Daoy (cell line): ENCODE data around the gene KDM4F. TPM values are rescaled to one million over a fixed set of nuclear protein-coding genes. Genes with fewer than 3 reads are reported as not detected.
A peak's percentile ranks its signal among the peaks of the same experiment; 100 is the strongest.

Experiments
- DNase-seq: peaks from one replicate; pipeline ENCODE4 v3.0.0-alpha.2; 2015; ENCODE audit warnings: low read depth
- total RNA-seq: library from RNA; depleted of rRNA; stranded (reverse); fragments of >200 nt; shearing (Covaris generic); gene quantifications from 2 replicates; pipeline ENCODE4 v1.2.3, GENCODE V29; 2014

KDM4F gene
- total RNA-seq, 1 experiment from 2014 or later, result not detected

DNA sequence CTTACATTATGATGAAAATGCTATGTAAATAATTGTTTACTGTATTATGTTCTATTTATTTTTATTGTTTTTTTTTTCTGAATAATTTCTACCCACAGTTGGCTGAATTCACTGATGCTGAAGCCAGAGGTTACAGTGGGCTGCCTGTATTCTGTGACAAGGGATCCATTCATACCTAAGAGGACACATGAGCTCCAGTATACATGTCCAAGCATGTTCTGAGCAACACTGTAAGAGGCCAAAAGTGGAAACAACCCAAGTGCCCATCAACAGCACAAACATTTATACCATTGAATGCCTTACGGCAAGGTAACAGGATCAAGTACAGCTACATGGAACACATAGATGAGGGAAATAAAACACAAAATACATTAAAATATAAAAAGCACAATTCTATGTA, 16.1 kb downstream of the KDM4F start:
- DNase-seq, result no peak

DNA sequence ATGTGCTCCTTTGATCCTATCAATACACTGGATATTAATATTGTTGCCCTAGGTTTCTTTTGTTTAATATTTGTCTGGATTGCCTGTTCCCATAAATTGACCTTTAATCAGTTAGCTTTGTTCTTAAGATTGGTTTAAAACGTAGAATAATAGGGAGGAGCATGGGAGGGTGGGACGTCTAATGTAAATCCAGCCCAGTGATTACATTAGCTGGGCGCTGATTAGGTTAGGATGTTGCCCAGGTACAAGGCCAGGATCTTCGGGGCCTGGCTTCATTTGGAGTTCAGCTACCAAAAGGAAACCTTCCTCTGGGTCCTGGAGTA, 17.5 kb downstream of the KDM4F start, which contains the start of gene SRSF8:
Gene SRSF8 (plus strand): TSS at position 204 of the 323 bp plus-strand sequence. CDS start 308 bp downstream, outside the sequence.
- no peak for DNase-seq

DNA sequence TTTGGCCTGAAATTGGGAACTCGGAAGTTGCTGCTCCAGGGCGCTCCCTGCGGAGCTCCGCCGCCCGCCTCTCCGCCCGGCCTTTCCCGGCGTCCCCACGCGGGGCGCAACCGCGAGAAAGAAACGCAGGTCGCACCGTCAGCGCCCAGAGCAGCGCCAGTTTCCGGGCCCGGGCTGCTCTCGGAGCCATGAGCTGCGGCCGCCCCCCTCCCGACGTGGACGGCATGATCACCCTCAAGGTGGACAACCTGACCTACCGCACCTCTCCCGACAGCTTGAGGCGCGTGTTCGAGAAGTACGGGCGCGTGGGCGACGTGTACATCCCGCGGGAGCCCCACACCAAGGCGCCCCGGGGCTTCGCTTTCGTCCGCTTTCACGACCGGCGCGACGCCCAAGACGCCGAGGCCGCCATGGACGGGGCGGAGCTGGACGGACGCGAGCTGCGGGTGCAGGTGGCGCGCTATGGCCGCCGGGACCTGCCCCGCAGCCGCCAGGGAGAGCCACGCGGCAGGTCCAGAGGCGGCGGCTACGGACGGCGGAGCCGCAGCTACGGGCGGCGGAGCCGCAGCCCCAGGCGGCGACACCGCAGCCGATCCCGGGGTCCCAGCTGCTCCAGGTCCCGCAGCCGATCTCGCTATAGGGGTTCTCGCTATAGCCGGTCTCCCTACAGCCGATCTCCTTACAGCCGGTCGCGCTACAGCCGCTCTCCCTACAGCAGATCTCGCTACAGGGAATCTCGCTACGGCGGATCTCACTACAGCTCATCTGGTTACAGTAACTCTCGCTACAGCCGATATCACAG, 18.0 kb downstream of the KDM4F start:
- peak; percentile 83 for DNase-seq

DNA sequence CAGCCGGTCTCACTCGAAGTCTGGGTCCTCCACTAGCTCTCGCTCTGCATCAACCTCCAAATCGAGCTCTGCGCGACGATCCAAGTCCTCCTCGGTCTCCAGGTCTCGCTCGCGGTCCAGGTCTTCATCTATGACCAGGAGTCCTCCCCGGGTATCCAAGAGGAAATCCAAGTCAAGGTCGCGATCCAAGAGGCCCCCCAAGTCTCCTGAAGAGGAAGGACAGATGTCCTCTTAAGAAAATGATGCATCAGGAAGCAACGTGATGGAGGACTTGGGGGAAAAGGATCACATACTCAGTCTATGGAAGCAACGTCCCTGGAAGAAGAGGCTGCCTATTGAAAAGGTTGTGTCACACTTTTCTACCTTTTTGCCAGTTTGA, 18.6 kb downstream of the KDM4F start:
- no peak for DNase-seq

DNA sequence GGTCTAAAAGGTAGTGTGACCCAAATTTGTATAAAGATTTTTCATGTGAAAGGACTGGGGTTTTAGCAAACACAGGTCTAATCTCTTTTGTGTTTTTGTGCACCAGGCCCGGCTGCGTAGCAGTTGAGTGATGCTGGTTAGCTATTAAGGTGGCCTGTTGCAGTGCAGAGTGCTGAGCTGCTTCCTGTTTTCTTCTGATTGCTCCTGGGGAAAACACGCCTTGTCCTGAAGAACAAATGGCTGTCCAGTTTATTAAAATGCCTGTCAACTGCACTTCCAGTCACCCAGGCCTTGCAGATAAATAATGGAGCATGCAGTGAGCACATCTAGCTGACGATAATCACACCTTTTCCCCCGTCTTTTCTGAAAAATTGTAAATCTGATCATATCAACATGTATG, 19.3 kb downstream of the KDM4F start:
- peak; percentile 85 for DNase-seq

DNA sequence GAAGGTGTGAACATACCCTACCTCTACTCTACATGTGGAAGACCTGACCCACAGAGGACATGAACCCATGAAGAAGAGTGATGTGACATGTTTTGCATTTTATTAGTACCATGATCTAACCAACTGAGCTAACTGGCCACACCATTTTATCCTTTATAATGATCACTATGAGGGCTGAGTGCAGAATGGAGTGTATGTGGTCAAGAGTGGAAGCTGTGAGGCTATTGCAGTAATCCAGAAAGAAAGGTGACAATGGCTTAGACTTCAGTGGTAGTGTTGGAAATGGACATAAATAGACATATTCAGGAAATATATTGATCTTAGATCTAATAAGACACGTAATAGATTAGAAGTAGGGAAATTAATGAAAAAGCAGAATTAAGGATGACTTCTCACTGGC, 21.2 kb downstream of the KDM4F start:
- DNase-seq, result no peak

DNA sequence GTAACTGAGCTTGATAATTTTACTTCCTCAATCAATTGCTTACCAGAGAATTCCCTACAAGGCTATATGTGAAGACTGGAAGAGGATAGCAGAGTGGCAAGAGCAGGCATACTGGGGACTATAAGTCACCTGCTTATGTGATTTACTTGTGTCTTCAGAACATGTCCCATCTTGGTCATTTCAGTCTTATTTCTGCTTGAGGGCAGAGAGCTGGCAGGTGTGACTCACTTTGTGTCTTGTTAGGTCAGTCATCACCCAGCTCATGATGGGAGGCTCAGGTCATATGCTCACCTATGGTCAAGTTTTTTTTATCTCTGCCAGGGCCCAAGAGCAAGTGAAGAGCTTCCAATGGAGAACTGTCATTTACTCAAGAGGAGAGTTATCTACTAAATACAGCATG, 23.7 kb downstream of the KDM4F start:
- no peak for DNase-seq

DNA sequence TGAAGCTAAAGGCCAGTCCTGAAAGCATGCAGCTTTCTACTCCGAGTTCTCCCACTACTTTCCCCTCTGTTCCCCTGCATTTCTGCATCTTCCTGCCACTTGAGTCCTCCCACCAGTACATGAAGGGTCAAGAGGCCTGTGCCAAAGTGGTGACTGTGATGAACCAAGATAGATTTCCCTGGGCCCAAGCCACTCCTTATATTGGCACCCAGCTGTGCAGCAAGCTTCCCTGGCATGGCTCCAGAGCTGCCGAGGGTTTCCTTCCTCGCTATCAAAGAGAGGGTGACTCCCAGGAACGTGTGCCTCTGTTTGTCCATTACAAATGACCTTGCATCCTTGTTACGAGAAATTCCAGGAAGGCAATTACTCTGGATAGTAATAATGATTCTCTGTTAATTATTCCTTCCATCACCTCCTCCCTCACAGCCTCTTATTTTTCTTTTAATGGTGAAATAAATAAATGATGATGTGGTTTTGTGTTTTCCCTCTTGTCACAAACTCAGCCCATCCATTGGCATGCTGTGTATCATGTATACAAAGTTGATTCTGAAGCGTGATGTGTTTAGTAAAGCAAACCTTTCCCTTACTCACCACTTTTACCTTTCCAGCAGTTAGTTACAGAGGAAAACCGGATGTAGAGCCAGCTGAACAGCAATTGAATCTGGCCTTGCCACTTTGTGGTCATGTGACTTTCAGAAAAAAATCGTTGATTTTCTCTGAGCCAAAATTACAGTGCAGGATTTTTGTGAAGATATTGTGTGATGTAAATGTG, 25.8 kb downstream of the KDM4F start:
- peak; percentile 41 for DNase-seq

DNA sequence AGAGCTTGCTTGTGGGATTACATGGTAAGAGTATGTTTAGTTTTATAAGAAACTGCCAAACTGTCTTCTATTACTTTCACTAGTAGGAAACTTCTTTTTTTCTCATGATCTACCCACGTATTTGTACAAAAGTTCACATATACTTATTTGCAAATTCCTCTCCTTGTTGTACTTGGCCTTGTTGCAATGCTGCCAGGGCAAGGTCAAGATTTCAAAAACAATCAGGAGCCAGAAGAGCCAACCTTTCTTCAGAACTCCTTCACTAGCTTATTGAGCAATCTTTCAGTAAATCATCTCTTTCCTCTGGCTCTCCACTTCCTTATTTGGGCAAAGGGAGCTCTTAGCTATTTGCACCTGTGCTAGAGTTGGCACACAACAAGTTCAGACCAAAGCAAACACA, 27.2 kb downstream of the KDM4F start:
- no peak for DNase-seq

DNA sequence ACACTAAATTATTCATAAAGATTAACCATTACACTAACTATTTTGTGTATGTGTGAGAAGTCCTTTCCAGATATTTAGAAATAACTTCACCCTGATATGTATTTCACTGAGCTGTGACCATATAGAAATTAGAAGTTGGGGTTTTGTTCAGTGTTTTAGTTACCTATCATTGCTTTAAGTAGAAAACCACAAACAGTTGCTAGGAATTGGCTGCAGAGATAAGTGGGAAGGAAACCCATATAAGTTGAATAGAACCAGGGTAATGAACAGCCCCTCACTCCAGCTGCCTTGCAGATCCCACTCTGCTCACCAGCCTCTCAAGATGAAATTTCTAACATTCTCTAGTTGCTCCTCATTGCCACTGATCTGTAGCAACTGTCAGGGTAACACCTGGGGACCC, 27.8 kb downstream of the KDM4F start:
- DNase-seq, result no peak

DNA sequence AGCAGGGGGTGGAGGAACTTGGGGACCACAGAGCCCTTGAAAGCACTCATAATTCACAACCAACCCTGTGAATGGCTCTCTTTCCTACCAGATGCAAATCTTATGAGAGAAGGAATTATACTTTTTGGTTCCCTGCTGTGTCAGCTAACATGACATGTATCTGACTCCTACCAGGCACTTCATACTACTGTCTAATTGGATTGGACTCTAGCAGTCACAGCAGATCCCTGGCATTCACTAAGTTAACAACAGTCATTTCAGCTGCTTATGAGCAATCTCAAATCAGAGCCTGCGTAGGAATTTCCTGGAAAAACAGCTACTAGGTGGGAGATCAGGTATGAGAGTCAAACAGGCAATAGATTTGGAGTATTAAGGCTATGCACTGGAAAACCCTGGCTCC, 29.3 kb downstream of the KDM4F start:
- DNase-seq, result no peak

DNA sequence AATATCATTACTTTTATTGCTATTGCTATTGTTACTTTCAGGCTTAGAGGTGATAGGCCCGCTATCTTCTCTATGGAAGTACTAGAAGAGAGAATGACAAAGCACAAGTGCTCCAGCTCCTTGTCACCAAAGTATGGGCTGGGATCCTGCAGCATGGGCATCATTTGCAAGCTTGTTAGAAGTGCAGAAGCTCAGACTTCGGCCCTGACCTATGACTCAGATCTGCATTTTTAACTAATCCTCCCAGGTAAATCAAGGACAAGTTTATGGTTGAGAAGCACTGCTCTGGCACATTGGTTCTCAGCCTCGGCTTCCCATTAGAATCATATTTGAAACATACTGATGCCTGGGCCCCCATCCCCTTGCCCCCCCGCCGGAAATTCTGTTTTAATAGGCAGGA, 31.8 kb downstream of the KDM4F start:
- no peak for DNase-seq

DNA sequence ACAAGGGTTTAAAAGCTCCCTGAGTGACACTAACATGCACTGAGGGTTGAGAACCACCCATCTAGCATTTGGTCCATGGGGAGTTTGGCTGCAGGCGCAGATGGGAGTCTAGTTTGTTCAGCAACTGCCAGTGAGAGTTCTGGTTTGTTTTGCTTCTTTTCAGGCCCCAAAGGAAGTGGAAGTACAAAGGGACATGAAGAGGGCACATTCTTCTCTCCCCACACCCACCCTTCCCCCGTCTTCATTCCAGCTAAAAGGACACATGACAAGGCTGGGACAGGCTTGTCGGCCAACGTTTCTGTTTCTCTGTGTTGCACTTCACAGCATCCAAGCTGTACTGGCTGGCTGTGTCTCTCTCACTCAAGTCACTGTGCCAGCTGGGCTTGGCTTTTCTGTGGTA, 32.2 kb downstream of the KDM4F start:
- DNase-seq, result no peak

DNA sequence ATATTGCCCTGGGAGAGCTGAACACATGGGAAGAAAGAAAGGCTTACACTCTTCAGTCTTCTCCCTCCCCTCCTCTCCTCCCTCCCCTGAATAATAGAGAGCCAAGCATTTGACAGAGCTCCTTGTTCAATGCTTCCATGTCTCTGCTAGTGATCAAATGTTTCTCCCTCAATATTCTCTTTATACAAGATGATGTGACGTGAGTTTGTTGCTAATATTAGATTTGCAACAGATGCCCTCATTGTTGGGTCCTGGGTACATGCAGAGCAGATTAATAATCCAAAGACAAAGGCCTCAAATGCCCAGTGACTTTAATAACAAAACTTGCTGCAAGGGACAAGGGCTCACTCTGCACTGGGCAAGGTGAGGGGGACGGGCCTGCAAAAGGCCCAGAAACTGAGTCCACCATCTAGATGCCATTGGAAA, 33.4 kb downstream of the KDM4F start:
- DNase-seq, result no peak

DNA sequence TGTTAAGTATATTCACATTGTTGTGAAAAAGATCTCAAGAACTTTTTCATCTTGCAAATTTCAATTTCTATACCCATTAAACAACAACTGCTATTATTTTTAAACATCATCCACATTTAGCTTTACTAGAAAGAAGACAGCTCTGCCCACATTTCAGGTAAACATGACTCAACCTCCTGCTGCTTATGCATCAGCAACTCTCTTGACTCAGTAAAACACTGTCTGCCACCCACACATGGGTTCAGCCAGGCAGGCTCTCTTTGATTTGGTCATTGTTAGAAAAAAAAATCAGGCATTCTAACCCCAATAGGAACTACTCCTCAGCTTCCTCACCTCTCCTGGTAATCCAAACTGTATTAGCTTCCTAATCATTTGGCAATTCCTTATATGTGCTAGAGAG, 35.3 kb downstream of the KDM4F start:
- DNase-seq, result peak; percentile 42

DNA sequence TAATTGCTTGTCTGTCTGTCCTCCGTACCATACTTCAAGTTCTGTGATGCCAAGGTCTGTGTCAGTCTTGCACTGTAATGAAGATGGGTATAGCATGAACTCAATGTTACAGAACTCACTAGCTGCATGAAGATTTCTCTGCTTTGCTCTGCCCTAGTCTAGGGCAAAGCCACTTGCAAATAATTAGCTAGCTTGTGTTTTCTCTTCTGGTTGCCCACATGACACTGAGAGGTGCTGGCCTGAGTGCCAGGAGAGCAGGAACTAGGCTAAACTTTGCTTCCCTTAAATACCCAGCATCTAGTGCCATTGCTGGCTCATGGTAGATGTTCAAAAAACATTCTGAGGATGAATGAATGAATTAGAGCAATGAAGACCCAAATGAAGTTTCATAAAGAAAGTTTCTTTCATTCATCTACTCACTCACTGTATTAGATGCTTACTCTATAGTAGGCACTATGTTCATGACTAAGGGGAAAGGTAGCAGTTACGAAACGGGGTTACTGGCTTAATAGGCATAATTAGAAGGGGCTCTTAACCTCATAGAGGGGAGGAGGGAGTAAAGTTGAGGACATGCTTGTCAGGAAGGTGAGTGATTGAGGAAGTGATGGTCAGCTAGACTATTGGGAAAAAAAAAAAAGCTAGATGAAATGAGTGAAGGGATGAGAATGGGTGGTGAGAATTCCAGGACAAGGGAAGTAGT, 36.0 kb downstream of the KDM4F start:
- DNase-seq, result no peak

DNA sequence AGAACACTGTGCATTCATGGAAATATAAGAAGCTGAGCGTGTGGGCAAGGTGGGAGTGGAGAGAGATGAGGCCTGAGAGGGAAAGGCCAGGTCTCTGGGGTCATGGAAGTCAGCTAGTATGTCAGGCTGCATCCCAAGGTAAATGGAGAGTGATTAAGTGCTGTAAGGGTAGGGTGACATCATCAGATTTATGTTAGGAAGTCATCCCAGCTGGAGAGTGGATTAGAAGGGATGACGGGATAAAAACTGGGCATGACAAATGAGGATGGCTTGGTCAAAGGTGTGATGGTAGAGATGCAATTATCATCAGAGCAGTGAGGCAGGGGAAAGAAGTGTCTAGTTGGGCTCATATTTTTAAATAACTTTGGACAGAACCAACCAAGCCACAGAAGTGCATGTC, 36.9 kb downstream of the KDM4F start:
- DNase-seq, result no peak

DNA sequence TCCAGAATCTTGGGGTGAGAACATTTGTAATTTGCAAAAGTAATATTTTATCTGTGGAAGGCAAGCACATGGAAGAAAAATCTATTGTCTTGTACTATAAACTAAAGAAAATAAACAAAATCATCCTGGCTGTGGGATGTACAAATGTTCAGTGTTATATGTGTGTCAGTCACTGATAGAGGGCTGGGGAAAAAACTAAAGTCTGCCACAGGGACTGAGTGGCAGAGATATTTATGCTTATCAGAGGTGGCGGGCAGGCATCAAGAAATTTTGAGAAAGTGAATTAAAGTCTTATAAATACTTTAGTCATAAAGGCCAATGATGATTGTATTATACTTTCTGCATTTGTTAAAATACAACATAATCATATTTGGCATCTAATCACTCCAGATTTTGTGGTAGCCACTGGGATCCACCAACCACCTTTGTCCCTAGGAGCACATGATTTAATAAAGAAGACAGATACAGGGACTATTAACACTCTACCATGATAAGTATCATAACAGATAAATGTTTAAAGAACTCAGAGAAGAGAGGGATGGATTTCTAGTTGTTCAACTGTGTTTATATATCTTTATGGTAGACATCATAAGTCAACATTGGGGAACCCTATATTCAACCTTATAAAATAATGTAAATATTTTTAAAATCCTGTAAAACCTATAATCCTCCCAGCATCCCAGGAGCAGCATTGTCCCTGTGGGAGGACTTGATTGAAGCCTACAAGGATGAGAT, 37.8 kb downstream of the KDM4F start:
- no peak for DNase-seq

DNA sequence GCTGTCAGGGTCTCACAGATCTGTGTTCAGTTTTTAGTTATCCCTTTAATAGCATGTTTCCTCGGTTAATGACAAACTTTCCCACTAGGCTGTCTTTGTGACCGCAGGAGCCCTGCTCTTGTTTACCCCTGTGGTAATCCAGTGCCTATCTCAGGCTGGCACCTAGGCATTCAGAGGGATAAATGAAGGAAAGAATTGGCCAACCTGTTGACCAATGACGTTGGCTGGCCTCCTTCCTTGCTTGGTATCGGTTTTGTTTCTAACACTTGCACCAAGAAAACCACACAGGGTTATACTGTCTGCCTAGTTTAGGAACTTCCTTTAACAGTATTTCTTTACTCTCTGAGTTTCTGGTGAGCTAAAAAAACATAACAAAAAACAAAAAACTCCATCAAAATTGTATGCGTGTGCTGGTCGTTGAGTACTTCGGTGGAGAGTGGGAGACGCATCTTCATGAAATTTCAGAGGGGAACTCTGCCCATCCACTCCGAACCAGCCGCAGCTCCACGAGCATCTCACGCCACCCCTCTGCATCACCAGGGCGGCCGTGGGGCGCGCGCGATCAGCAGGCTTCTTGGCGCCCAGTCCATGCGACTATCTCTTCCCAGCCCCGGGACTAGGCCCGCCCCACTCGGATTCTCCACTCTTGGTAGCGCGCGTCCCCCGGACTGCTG, 39.9 kb downstream of the KDM4F start:
- DNase-seq, result no peak

DNA sequence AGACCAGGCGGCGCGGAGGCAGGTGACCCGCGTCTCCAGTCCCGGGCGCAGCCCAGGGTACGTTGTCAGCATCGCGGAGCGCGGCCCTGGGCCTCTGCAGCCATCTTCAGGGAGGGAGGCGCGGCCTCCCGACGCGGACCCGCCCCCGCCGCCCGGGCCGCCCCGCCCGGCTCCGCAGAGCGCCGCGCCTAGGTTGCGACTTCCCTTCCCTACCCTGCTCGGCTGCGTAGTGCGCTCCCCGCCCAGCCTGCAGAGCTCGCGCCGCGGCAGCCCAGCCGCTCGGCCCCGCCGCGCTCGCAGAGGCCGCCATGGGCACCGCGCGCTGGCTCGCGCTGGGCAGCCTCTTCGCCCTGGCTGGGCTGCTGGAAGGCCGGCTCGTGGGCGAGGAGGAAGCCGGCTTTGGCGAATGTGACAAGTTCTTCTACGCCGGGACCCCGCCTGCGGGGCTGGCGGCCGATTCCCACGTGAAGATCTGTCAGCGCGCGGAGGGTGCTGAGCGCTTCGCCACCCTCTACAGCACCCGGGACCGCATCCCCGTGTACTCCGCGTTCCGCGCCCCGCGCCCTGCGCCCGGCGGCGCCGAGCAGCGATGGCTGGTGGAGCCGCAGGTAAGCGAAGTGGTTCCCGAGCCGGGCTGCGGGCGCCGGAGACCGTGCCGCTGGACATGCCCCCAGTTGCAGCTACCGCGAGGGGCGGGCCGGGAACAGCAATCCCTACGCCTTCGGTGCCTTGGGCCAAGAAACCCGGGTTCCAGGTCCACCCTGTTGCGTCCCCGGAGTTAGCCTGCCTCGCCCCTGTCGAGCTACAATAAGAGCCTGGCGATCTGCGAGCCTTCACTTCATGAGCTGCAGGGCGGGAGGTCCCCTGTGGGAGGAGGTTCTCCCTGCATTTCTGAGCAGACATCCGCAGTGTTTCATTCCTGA, 40.7 kb downstream of the KDM4F start, which contains the start of gene ENDOD1:
Gene ENDOD1 (plus strand): TSS at position 227 of the 923 bp plus-strand sequence. CDS start 82 bp downstream, at position 309.
- peak; percentile 90 for DNase-seq
